PC-3 (cell line): ENCODE results near the gene NOL6. TPM values are rescaled to one million over a fixed set of nuclear protein-coding genes. Genes with fewer than 3 reads are reported as not detected.

Experiments used
- ATAC-seq: fragments of 200-7000 bp; cut with Tn5 transposase; 2 replicates; pipeline ENCODE4 v1.9.1; 2020; ENCODE audit warnings: mild to moderate bottlenecking, moderate library complexity
- BruUV-seq: library from RNA; stranded (reverse); fragments of 400-500 nt; replicated peaks from 2 replicates; lab custom pipeline; 2021; lab: Mats Ljungman, UMichigan
- CTCF ChIA-PET: fragments of 300-600 bp; sonication (Branson Sonifier 250); formaldehyde crosslinking; loops from one replicate; lab custom pipeline; 2022; ENCODE audit warnings: antibody characterized with exemption; lab: Charles Lee
- POLR2A ChIA-PET: fragments of 300-600 bp; sonication (Branson Sonifier 250); formaldehyde crosslinking; loops from one replicate; lab custom pipeline; 2022; ENCODE audit warnings: antibody characterized with exemption; ENCODE audit not compliant: unreplicated experiment; lab: Charles Lee
- DNase-seq: peaks from one replicate; pipeline ENCODE4 v3.0.0-alpha.2; 2015
- H2AFZ ChIP-seq: fragments of 300-600 bp; sonication (generic); 2 replicates; pipeline ENCODE4 v1.6.0; 2016; ENCODE audit warnings: antibody characterized with exemption, low read length
- H3F3A ChIP-seq: fragments of 300-600 bp; sonication (generic); one replicate; pipeline ENCODE4 v1.6.0; 2017; ENCODE audit warnings: antibody characterized with exemption, low read length, control low read depth, mild to moderate bottlenecking; ENCODE audit not compliant: unreplicated experiment
- H3K27ac ChIP-seq: fragments of 300-600 bp; sonication (generic); 2 replicates; pipeline ENCODE4 v1.5.1; 2016; ENCODE audit warnings: mild to moderate bottlenecking, low read length
- H3K27me3 ChIP-seq: fragments of 300-600 bp; sonication (generic); 2 replicates; pipeline ENCODE4 v1.6.1; 2016; ENCODE audit warnings: low read length, mixed read lengths
- H3K36me3 ChIP-seq: fragments of 300-600 bp; sonication (generic); 2 replicates; pipeline ENCODE4 v1.6.1; 2016; ENCODE audit warnings: low read depth, mixed run types, low read length, mixed read lengths
- H3K4me1 ChIP-seq: fragments of 300-600 bp; sonication (generic); 2 replicates; pipeline ENCODE4 v1.5.1; 2016; ENCODE audit warnings: low read length; ENCODE audit not compliant: insufficient read depth
- H3K4me2 ChIP-seq: fragments of 300-600 bp; sonication (generic); 2 replicates; pipeline ENCODE4 v1.6.0; 2016; ENCODE audit warnings: low read length
- H3K4me3 ChIP-seq: fragments of 300-600 bp; sonication (generic); 2 replicates; pipeline ENCODE4 v1.5.1; 2016; ENCODE audit warnings: mild to moderate bottlenecking, low read length, mixed read lengths
- H3K79me2 ChIP-seq: fragments of 300-600 bp; sonication (generic); 2 replicates; pipeline ENCODE4 v1.6.1; 2017; ENCODE audit warnings: low read length, mixed read lengths
- H3K9ac ChIP-seq: fragments of 300-600 bp; sonication (generic); 2 replicates; pipeline ENCODE4 v1.6.0; 2016; ENCODE audit warnings: mild to moderate bottlenecking, low read length
- H3K9me2 ChIP-seq: fragments of 300-600 bp; sonication (generic); replicated peaks from 2 replicates; pipeline ENCODE4 v1.6.1; 2016; ENCODE audit warnings: mixed run types, low read length, mixed read lengths
- H3K9me3 ChIP-seq: fragments of 300-600 bp; sonication (generic); 2 replicates; pipeline ENCODE4 v1.6.1; 2016; ENCODE audit warnings: low read length, mixed read lengths
- H4K20me1 ChIP-seq: fragments of 300-600 bp; sonication (generic); 2 replicates; pipeline ENCODE4 v1.6.1; 2016; ENCODE audit warnings: low read length, mixed read lengths
- EZH2 ChIP-seq: fragments of 300-600 bp; sonication (generic); IDR thresholded peaks from one replicate; pipeline ENCODE4 v1.6.1; 2017; ENCODE audit warnings: antibody characterized with exemption, mild to moderate bottlenecking, low read length; ENCODE audit not compliant: unreplicated experiment
- EZH2phosphoT487 ChIP-seq: fragments of 300-600 bp; sonication (generic); IDR thresholded peaks from 2 replicates; pipeline ENCODE4 v1.6.1; 2018; ENCODE audit warnings: mild to moderate bottlenecking, antibody characterized with exemption, low read length, borderline replicate concordance
- intact Hi-C: fragments of 100-400 bp; cut with micrococcal nuclease; formaldehyde crosslinking; loops from 2 replicates; pipeline ENCODE4 v1.9.0; 2023
- total RNA-seq: library from RNA; depleted of rRNA; stranded (reverse); fragments of >200 nt; gene quantifications from 2 replicates; pipeline ENCODE4 v1.2.3, GENCODE V29; 2014
- TF ChIP-seq, protein P1 (sequence below): fragments of 300-600 bp; sonication (generic); conservative IDR thresholded peaks from 2 replicates; pipeline ENCODE4 v1.5.1; 2017; ENCODE audit warnings: antibody characterized with exemption, low read depth, mild to moderate bottlenecking, low read length

The NOL6 gene
- total RNA-seq, 1 experiment from 2014 or later: 35.9 TPM

DNA sequence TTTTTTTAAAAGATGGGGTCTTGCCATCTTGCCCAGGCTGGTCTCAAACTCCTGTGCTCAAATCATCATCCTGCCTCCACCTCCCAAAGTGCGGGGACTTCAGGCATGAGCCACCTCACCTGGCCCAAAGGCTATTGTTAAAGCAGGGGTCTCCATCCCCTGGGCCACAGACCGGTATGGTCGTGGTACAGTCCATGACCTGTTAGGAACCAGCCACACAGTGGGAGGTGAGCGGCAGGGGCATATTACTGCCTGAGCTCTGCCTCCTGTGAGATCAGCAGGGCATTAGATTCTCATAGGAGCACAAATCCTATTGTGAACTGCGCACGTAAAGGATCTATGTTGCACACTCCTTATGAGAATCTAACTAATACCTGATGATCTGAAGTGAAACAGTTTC, 7.3 kb upstream of the NOL6 start:
- Histone ChIP-seq H3K79me2 (no peaks in the 10 kb centered on the region), H3K9ac (no peak overlapping the region), H3K36me3 (no peaks in the 10 kb centered on the region), H4K20me1 (no peaks in the 10 kb centered on the region), H3F3A (no peaks in the 10 kb centered on the region), H3K4me1 (no peaks in the 10 kb centered on the region), H2AFZ (no peak overlapping the region), H3K27ac (no peak overlapping the region), H3K4me3 (no peak overlapping the region), H3K27me3 (no peaks in the 10 kb centered on the region), H3K9me3 (no peaks in the 10 kb centered on the region), H3K9me2 (no peaks in the 10 kb centered on the region), H3K4me2 (no peak overlapping the region)
- intact Hi-C loops: no loop called here
- DNase-seq (no peak), ATAC-seq (no peak)
- POLR2A ChIA-PET: no interaction called here
- CTCF ChIA-PET: no interaction called here
- TF ChIP-seq EZH2: no peak
- no peak for TF ChIP-seq EZH2phosphoT487
- TF ChIP-seq, protein P1, sequence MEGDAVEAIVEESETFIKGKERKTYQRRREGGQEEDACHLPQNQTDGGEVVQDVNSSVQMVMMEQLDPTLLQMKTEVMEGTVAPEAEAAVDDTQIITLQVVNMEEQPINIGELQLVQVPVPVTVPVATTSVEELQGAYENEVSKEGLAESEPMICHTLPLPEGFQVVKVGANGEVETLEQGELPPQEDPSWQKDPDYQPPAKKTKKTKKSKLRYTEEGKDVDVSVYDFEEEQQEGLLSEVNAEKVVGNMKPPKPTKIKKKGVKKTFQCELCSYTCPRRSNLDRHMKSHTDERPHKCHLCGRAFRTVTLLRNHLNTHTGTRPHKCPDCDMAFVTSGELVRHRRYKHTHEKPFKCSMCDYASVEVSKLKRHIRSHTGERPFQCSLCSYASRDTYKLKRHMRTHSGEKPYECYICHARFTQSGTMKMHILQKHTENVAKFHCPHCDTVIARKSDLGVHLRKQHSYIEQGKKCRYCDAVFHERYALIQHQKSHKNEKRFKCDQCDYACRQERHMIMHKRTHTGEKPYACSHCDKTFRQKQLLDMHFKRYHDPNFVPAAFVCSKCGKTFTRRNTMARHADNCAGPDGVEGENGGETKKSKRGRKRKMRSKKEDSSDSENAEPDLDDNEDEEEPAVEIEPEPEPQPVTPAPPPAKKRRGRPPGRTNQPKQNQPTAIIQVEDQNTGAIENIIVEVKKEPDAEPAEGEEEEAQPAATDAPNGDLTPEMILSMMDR: no peak
- BruUV-seq: no TSS peak

GRCh38 chr9:33480106-33480505, 6.4 kb upstream of the NOL6 start:
- H4K20me1 ChIP-seq: no peaks in the 10 kb centered on the region
- no peaks in the 10 kb centered on the region for H3K79me2 ChIP-seq
- H3F3A ChIP-seq: no peaks in the 10 kb centered on the region
- H3K4me1 ChIP-seq: no peaks in the 10 kb centered on the region
- H3K4me2 ChIP-seq: no peak overlapping the region
- H2AFZ ChIP-seq: no peak overlapping the region
- POLR2A ChIA-PET: no interaction called here
- no peak overlapping the region for H3K27ac ChIP-seq
- H3K27me3 ChIP-seq: no peaks in the 10 kb centered on the region
- no peak overlapping the region for H3K4me3 ChIP-seq
- no peaks in the 10 kb centered on the region for H3K9me2 ChIP-seq
- no TSS peak for BruUV-seq
- H3K9me3 ChIP-seq: no peaks in the 10 kb centered on the region
- H3K9ac ChIP-seq: no peak overlapping the region
- TF ChIP-seq, protein P1: no peak
- TF ChIP-seq EZH2 (no peak), EZH2phosphoT487 (no peak)
- no peaks in the 10 kb centered on the region for H3K36me3 ChIP-seq
- intact Hi-C loops: no loop called here
- ATAC-seq (no peak), DNase-seq (no peak)
- CTCF ChIA-PET: no interaction called here

DNA sequence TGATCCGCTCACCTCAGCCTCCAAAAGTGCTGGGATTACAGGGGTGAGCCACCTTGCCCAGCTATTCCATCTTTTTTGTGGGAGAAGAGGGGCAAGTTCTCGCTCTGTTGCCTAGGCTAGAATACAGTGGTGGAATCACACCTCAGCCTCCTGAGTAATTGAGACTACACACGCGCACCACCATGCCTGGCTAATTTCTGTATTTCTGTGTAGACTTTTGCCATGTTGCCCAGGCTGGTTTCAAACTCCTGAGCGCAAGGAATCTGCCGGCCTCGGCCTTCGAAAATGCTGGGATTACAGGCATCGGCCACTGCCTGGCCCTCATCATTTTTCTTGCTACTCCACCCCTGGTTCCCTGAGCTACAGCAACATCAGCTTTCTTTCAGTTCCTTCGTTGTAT, 2.8 kb upstream of the NOL6 start:
- Histone ChIP-seq H3K36me3 (peaks cover 7% of the 10 kb centered on the region; the same call in 1 of the 2 replicates), H3F3A (no peaks in the 10 kb centered on the region), H3K4me3 (no peak overlapping the region), H4K20me1 (no peaks in the 10 kb centered on the region), H3K9ac (no peak overlapping the region), H3K9me3 (no peaks in the 10 kb centered on the region), H2AFZ (no peak overlapping the region), H3K27me3 (no peaks in the 10 kb centered on the region), H3K4me1 (peaks cover 11% of the 10 kb centered on the region), H3K27ac (no peak overlapping the region), H3K4me2 (no peak overlapping the region), H3K79me2 (peaks cover 22% of the 10 kb centered on the region), H3K9me2 (no peaks in the 10 kb centered on the region)
- DNase-seq (no peak), ATAC-seq (no peak)
- BruUV-seq: no TSS peak
- CTCF ChIA-PET: no interaction called here
- POLR2A ChIA-PET: no interaction called here
- TF ChIP-seq EZH2phosphoT487: no peak
- TF ChIP-seq, protein P1: no peak
- no peak for TF ChIP-seq EZH2
- intact Hi-C loops: no loop called here
